IPS-11a (cell line): ENCODE results near the gene TGFB1I1.
"Not testable (repeated sequence)": the region's sequence is repeated elsewhere in the genome, so short reads cannot be mapped to it uniquely, and the experiment has no call there.

Experiments used
- H3K4me3 ChIP-seq: one replicate; pipeline ENCODE4 v1.5.1; 2013; ENCODE audit warnings: low read depth, low read length, control low read depth

Gene TGFB1I1

GRCh38 chr16:31508706-31509195 lies 36.8 kb downstream of the TGFB1I1 start:
- peak overlapping the region; percentile 77 for H3K4me3 ChIP-seq

GRCh38 chr16:31513126-31513525 lies 41.2 kb downstream of the TGFB1I1 start:
- no peak overlapping the region for H3K4me3 ChIP-seq

GRCh38 chr16:31513884-31514283 lies 41.9 kb downstream of the TGFB1I1 start:
- no peak overlapping the region for H3K4me3 ChIP-seq

- no peak overlapping the region for H3K4me3 ChIP-seq
These were observed 45.9 kb downstream of the TGFB1I1 start for GRCh38 chr16:31517800-31518402.

- no peak overlapping the region for H3K4me3 ChIP-seq
These were observed 47.9 kb downstream of the TGFB1I1 start for GRCh38 chr16:31519759-31520431.

GRCh38 chr16:31521368-31521767 lies 49.4 kb downstream of the TGFB1I1 start:
- no peak overlapping the region for H3K4me3 ChIP-seq

GRCh38 chr16:31522071-31522470 lies 50.1 kb downstream of the TGFB1I1 start:
- H3K4me3 ChIP-seq: no peak overlapping the region

- H3K4me3 ChIP-seq: not testable (repeated sequence)
These were observed 51.8 kb downstream of the TGFB1I1 start for GRCh38 chr16:31523768-31524167.

GRCh38 chr16:31525113-31525512 lies 53.2 kb downstream of the TGFB1I1 start:
- H3K4me3 ChIP-seq: no peak overlapping the region
